ENCODE measurements around the gene PROZ.

- TF ChIP-seq EZH2 (IDR thresholded peaks at IDR 0.05; ENCODE audit: low read length, unreplicated experiment): no peak
- TF ChIP-seq CTCF (conservative IDR thresholded peaks at IDR 0.05; ENCODE audit: low read depth, low read length): no peak
- no peak for TF ChIP-seq EZH2phosphoT487 (IDR thresholded peaks at IDR 0.05; ENCODE audit: borderline replicate concordance, low read length)
These were observed 32.8 kb upstream of the PROZ start for GRCh38 chr13:113125506-113126264.

Measured in PC-3 (cell line).